ENCODE results near the gene RORC.

DNA sequence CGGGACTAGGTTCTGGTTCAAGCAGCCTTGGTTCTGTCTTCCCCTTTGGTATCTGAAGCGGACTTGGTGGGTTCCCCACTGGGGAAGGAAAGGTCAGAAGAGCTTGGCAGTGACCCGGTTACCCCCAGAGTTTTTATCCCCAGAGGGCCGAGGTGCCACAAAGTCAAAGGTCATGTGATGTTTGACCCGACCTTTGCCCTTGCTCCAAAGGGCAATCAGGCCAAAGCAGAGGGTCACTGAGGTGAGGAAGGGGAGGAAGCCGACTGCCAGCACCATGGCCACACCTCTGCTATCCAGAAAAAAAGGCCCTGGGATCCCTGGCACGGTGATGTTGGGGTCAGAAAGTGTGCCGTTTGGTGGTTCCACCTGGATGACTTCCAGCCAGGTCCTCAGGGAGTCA is 30.8 kb downstream of the RORC start:
- TF ChIP-seq, protein P1, sequence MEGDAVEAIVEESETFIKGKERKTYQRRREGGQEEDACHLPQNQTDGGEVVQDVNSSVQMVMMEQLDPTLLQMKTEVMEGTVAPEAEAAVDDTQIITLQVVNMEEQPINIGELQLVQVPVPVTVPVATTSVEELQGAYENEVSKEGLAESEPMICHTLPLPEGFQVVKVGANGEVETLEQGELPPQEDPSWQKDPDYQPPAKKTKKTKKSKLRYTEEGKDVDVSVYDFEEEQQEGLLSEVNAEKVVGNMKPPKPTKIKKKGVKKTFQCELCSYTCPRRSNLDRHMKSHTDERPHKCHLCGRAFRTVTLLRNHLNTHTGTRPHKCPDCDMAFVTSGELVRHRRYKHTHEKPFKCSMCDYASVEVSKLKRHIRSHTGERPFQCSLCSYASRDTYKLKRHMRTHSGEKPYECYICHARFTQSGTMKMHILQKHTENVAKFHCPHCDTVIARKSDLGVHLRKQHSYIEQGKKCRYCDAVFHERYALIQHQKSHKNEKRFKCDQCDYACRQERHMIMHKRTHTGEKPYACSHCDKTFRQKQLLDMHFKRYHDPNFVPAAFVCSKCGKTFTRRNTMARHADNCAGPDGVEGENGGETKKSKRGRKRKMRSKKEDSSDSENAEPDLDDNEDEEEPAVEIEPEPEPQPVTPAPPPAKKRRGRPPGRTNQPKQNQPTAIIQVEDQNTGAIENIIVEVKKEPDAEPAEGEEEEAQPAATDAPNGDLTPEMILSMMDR (conservative IDR thresholded peaks at IDR 0.05; ENCODE audit: low read depth, low read length), result no peak
- no peak for TF ChIP-seq EZH2 (IDR thresholded peaks at IDR 0.05; ENCODE audit: low read length, unreplicated experiment)
